C4-2B (cell line): Measurements from ENCODE around the gene FOXP1.

Experiments used
- H3K27ac ChIP-seq: fragments of 450-650 bp; 2 replicates; pipeline ENCODE4 v1.5.1; 2017
- CTCF ChIP-seq: fragments of 450-650 bp; conservative IDR thresholded peaks from 2 replicates; pipeline ENCODE4 v1.5.1; 2017; ENCODE audit warnings: mild to moderate bottlenecking
- ZFX ChIP-seq: fragments of 450-650 bp; IDR thresholded peaks from 2 replicates; pipeline ENCODE4 v1.6.1; 2017

Gene FOXP1

GRCh38 chr3:71143493-71143892, 440.0 kb downstream of the FOXP1 start:
- TF ChIP-seq CTCF (no peak), ZFX (no peak)
- no peak overlapping the region for H3K27ac ChIP-seq

- H3K27ac ChIP-seq: no peak overlapping the region
- TF ChIP-seq CTCF (no peak), ZFX (no peak)
Observed at GRCh38 chr3:71142441-71143161, 440.9 kb downstream of the FOXP1 start.

GRCh38 chr3:71140477-71140876, 443.1 kb downstream of the FOXP1 start:
- peak overlapping the region; percentile 64 for H3K27ac ChIP-seq
- TF ChIP-seq ZFX (no peak), CTCF (no peak)

- no peak overlapping the region for H3K27ac ChIP-seq
- TF ChIP-seq ZFX (no peak), CTCF (no peak)
Observed at GRCh38 chr3:71139496-71139895, 444.0 kb downstream of the FOXP1 start.

GRCh38 chr3:71138410-71138809, 445.1 kb downstream of the FOXP1 start:
- TF ChIP-seq CTCF: no peak
- no peak for TF ChIP-seq ZFX
- H3K27ac ChIP-seq: no peak overlapping the region

GRCh38 chr3:71136276-71136675, 447.3 kb downstream of the FOXP1 start:
- TF ChIP-seq ZFX (no peak), CTCF (no peak)
- H3K27ac ChIP-seq: no peak overlapping the region

GRCh38 chr3:71135373-71136088, 448.0 kb downstream of the FOXP1 start:
- no peak overlapping the region; the same call in 1 of the 2 replicates for H3K27ac ChIP-seq

More at GRCh38 chr3:71135373-71136088, 448.0 kb downstream of the FOXP1 start:
- TF ChIP-seq ZFX (no peak), CTCF (no peak)
